ENCODE measurements around the gene ENC1.

ENC1 gene

DNA sequence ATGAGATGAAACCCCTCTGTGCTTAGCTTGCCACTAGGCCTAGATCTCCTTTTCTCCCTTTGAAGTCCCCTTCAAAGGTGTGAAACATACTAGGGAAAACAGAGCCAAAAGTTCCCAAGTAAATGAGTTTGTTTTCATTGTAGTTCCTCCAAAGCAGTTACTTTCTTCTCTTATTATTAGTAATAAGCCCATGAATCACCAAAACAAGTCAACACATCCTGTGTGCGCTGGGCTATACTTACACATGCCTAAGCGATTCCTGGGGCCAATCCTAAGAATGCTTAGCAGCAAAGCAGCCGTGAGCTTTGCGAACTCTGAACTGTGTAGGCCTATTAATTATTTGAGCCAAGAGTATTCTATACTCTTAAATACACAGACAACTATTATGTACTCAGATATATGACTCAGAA, 7.6 kb downstream of the ENC1 start:
- no peak for DNase-seq (ENCODE audit: low read depth in 1 of 2, low spot score in 1 of 2)

GRCh38 chr5:74631081-74631953, 9.2 kb downstream of the ENC1 start:
- no peak for DNase-seq (ENCODE audit: low read depth in 1 of 2, low spot score in 1 of 2)

GRCh38 chr5:74630453-74631066, 10.0 kb downstream of the ENC1 start:
- DNase-seq (ENCODE audit: low read depth in 1 of 2, low spot score in 1 of 2): no peak

- DNase-seq (ENCODE audit: low read depth in 1 of 2, low spot score in 1 of 2): no peak
Observed at GRCh38 chr5:74629326-74629725, 11.2 kb downstream of the ENC1 start.

DNA sequence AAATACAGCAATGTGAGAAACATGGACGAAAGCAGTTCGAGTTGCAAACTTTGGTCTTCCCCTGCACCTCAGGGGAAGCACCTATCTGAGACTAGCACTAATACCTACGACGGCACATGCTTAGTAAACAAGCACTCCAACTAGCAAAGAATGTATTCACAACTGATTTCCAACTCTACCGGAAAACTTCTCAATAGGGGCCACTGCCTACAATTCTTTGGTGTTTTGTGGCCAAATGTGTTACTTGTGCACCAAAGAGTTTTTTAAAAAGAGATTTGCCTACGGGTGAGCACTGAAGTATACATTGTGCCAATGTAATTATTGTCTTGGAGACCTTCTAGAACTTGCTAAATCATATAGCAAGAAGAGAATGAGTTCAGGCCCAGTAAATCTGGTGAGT, 12.2 kb downstream of the ENC1 start:
- no peak for DNase-seq (ENCODE audit: low read depth in 1 of 2, low spot score in 1 of 2)

GRCh38 chr5:74627646-74628279, 12.8 kb downstream of the ENC1 start:
- no peak for DNase-seq (ENCODE audit: low read depth in 1 of 2, low spot score in 1 of 2)

GRCh38 chr5:74626386-74627222, 13.9 kb downstream of the ENC1 start:
- no peak for DNase-seq (ENCODE audit: low read depth in 1 of 2, low spot score in 1 of 2)

- no peak for DNase-seq (ENCODE audit: low read depth in 1 of 2, low spot score in 1 of 2)
Observed at GRCh38 chr5:74625742-74626241, 14.7 kb downstream of the ENC1 start.

- DNase-seq (ENCODE audit: low read depth in 1 of 2, low spot score in 1 of 2): no peak
Observed at GRCh38 chr5:74624931-74625505, 15.5 kb downstream of the ENC1 start.

DNA sequence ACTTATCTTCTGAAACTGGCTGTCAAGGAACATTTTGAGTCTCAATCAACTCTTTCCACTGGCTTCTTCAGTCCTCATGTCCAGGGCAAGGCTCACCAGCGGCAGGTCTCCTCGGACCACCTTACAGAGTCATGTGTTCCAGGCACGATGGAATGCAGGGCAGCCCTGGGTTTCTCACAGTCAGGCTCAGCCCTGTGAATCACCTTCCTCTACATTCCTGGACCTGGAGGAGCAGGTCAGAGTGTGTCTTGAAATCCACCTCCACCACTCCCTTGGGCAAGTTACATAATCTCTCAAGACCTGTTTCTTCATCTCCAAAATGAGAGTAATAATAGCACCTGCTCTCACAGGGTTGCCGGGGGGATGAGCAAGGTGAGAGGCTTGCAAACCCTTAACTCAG, 16.0 kb downstream of the ENC1 start:
- DNase-seq (ENCODE audit: low read depth in 1 of 2, low spot score in 1 of 2): no peak

DNA sequence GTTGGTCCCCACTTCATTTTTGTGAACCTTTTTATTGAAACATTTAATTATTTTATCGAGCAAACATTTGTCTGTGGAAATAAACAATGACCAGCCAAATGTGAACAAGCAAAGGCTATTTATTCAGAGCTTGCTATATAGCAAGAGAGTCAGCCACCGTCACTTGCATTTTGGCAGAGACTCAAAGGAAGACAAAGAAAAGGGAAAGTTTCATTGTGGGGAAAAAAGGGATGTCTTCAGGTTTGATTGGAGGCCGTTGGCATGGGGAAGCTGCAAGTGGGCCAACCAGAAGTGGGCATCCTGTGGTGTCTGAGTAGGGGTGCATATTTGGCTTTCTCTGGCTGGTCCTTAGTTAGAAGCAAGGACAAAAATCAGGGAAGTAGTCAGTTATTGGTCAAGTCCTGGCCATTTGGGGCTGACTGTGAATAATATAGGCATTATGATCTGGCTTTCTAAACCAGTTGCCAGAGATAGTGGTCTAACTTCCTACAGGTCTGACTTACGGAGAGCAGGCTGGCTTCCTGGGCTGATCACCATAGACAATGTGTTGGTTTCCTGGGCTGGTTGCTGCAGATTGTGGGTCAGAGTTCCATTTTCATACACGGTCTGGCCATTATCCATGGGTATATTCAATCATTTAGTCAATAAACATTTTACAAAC, 16.6 kb downstream of the ENC1 start:
- DNase-seq (ENCODE audit: low read depth in 1 of 2, low spot score in 1 of 2): no peak

DNA sequence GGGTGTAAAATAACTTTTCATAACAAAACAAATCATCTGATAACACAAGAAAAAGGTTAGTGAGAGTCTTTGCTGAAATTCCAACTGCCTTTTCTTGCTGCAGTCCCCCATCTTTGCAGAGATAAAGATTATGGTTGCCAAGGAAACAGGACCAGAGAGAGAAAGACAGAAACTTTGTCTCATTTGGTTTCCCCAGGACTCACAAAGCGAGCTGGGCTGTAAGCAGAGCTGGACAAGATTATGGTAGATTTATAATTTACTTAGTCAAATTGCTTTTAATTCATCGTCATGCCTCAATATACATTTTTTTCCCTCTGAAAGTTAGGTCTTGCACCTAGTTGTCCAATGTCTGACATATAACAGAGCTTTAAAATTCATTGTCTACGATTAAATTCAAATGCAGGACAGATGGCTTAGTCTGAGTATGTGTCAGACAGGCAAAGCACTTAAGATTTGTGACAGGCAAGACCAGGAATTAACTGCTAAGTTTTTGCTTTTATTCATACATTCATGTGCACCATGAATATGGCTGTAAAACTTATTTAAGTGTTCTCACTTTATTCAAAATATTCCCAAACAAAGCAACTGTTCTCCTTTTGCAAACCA, 17.4 kb downstream of the ENC1 start:
- DNase-seq (ENCODE audit: low read depth in 1 of 2, low spot score in 1 of 2): no peak

DNA sequence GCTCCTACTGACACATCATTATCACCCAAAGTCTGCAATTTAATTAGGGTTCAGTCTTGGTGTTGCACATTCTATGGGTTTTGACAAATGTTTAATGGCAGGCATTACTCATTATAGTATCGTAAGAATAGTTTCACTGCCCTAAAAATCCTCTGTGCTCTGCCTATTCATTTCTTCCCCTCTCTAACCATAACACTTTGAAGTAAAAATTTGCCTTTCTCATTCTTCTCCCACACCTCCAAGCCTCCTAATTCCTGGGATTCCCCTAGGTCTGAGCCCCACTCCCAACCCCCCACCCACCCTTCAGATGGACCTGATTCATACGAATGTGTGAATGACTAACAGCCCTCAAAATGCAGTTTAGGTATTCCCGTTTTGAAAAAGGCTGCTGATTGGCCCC, 18.4 kb downstream of the ENC1 start:
- DNase-seq (ENCODE audit: low read depth in 1 of 2, low spot score in 1 of 2): no peak

GRCh38 chr5:74621492-74621891, 19.0 kb downstream of the ENC1 start:
- DNase-seq (ENCODE audit: low read depth in 1 of 2, low spot score in 1 of 2): no peak

DNA sequence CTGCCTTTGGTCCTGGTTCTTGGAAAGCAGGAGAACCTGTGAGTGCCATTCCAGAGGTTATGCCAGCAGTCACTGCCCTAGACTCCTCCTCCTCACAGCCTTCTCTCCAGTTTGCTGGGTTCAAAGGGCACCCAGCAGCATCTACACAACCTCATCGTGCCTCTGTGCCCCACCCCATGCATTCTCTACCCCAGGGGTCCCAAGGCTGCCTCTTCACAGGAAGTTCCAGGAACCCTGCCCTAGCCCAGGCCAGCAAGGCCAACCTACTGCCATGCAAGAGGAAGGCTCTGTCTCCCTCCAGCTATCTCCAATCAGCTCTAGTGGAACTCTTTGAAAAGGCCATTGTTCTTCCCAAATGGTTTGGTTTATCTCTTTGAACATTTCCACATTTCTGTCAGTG, 21.2 kb downstream of the ENC1 start:
- DNase-seq (ENCODE audit: low read depth in 1 of 2, low spot score in 1 of 2): no peak

DNA sequence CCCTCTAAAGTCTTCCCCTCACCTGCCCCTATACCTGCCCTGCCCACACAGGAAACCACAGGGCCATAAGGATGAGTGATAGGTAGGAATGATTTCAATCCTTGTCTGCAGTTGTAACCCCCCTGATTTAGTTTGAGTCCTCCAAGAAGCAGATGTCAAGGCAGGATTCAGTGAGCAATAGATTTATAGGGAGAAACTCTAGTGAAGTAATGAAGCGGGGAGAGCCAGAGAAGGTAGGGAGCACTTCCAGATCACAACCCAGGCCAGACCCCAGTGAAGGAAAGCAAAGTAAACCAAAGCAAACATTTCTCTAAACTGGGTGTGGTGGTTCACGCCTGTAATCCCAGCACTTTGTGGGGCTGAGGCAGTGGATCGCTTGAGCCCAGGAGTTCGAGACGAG, 22.4 kb downstream of the ENC1 start:
- DNase-seq (ENCODE audit: low read depth in 1 of 2, low spot score in 1 of 2): no peak

DNA sequence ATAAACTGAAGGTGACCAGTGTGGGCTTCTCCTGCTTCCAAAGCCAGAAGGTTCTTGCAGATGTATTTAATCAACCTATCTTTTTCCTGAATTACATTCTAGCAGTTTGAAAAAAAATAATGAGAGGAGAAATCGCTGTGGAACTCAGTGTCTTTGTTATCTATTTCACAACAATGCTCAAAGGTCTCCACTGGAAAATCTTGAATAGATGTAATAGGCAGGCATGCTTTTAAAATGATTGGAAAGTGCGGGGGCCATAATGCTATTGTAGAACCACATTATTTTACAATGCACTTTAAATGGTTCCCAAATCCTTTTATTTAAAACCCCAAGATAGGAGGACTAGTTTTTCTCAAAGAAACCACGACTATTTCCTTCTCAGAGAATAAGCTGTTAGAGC, 23.3 kb downstream of the ENC1 start:
- no peak for DNase-seq (ENCODE audit: low read depth in 1 of 2, low spot score in 1 of 2)

- no peak for DNase-seq (ENCODE audit: low read depth in 1 of 2, low spot score in 1 of 2)
Observed at GRCh38 chr5:74616236-74617146, 24.0 kb downstream of the ENC1 start.

DNA sequence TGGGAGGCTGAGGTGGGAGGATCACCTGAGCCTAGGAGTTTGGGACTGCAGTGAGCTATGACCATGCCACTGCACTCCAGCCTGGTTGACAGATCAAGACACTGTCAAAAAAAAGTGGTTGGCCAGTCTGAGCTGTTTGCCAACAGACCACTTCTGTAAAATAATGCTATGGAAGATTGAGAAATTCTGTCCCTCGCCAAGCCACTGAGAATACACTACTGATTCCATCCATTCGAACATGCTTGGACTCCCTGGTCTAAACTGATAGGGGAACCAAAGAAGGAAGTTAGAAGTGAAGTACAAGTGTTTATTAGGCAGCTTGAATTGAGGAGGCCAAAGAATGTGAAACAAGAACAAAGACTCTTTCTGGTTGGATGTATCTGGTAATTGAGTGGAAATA, 27.2 kb downstream of the ENC1 start:
- DNase-seq (ENCODE audit: low read depth in 1 of 2, low spot score in 1 of 2): no peak

All from activated CD4-positive, alpha-beta T cell treated with anti-CD3 and anti-CD28 coated beads, Interleukin-2, amount 50 U/mL, for 24 hours (primary cell).